K562 (cell line): Measurements from ENCODE around the gene PRRT1. TPM values are rescaled to one million over a fixed set of nuclear protein-coding genes. Genes with fewer than 3 reads are reported as not detected.

Experiments
- ATAC-seq: fragments of 200-7000 bp; cut with Tn5 transposase; 3 replicates; pipeline ENCODE4 v1.9.1; 2020; ENCODE audit warnings: moderate library complexity
- BruUV-seq: library from RNA; stranded (reverse); fragments of 400-500 nt; replicated peaks from 2 replicates; lab custom pipeline; 2021; lab: Mats Ljungman, UMichigan
- CTCF ChIA-PET: fragments of 300-600 bp; formaldehyde crosslinking; extraction: SDS; loops from one replicate; lab custom pipeline; 2021; ENCODE audit warnings: low intra/inter-chr PET ratio; lab: Yijun Ruan, JAX
- POLR2A ChIA-PET: fragments of 300-600, 350-650 bp; sonication (Branson Sonifier 250); formaldehyde crosslinking; extraction: SDS; loops from one replicate; lab custom pipeline; 2021; ENCODE audit warnings: antibody characterized with exemption, inconsistent platforms; lab: Yijun Ruan, JAX
- DNase-seq, 4 experiments: peaks; one replicate each; pipeline versions ENCODE4 v3.0.0 to v3.0.0-alpha.2; 2011 to 2018; ENCODE audit warnings: low spot score in 3 of 4, mixed read lengths in 3 of 4; ENCODE audit errors: extremely low read depth in 1 of 4
- FAIRE-seq: peaks from 2 replicates; lab custom pipeline; 2011; peaks lifted over from hg19 to GRCh38; lab: Jason Lieb, UNC
- H2AFZ ChIP-seq: 2 replicates; pipeline ENCODE4 v1.6.0; 2011; ENCODE audit warnings: low read depth, low read length, control low read depth, inconsistent platforms
- H3K27ac ChIP-seq: fragments of 200-600 bp; 3 replicates; pipeline ENCODE4 v1.8.0; 2011; ENCODE audit warnings: low read depth, mild to moderate bottlenecking, control low read depth, inconsistent platforms, low read length, moderate library complexity, mixed read lengths; ENCODE audit errors: extremely low read depth
- H3K27me3 ChIP-seq, 2 experiments: fragments of 300-600 bp in 1 of 2; 2 replicates in 1 of 2; 3 replicates in 1 of 2; pipeline versions ENCODE4 v1.6.0 to v1.8.0; 2011; ENCODE audit warnings: inconsistent platforms in 2 of 2, low read length in 2 of 2, mild to moderate bottlenecking in 1 of 2, mixed read lengths in 1 of 2, moderate library complexity in 1 of 2; ENCODE audit not compliant: control insufficient read depth in 2 of 2, insufficient read depth in 2 of 2
- H3K36me3 ChIP-seq: fragments of 300-600 bp; 3 replicates; pipeline ENCODE4 v1.8.0; 2011; ENCODE audit warnings: mild to moderate bottlenecking, low read length, inconsistent platforms; ENCODE audit not compliant: control insufficient read depth, insufficient read depth
- H3K4me1 ChIP-seq, 2 experiments: fragments of 200-600 bp in 1 of 2; replicated peaks in 1 of 2; 2 replicates in 1 of 2; 3 replicates in 1 of 2; pipeline versions ENCODE4 v1.5.1 to v1.8.0; 2011; ENCODE audit warnings: inconsistent platforms in 2 of 2, low read length in 2 of 2, mild to moderate bottlenecking in 1 of 2, mixed read lengths in 1 of 2, moderate library complexity in 1 of 2; ENCODE audit not compliant: control insufficient read depth in 2 of 2, insufficient read depth in 2 of 2
- H3K4me2 ChIP-seq: 2 replicates; pipeline ENCODE4 v1.6.1; 2011; ENCODE audit warnings: low read length, control low read depth, inconsistent platforms, mixed read lengths; ENCODE audit not compliant: insufficient read depth
- H3K4me3 ChIP-seq: fragments of 200-600 bp; sonication (generic), shearing (Covaris generic); 2 replicates; pipeline ENCODE4 v1.5.1; 2016; ENCODE audit warnings: control low read depth, inconsistent platforms
- H3K79me2 ChIP-seq: fragments of 200-600 bp; 3 replicates; pipeline ENCODE4 v1.8.0; 2011; ENCODE audit warnings: low read length, inconsistent platforms; ENCODE audit not compliant: control insufficient read depth, insufficient read depth
- H3K9ac ChIP-seq, 2 experiments: 2 replicates each; pipeline versions ENCODE4 v1.6.0 to v1.6.1; 2011; ENCODE audit warnings: low read depth in 2 of 2, low read length in 2 of 2, control low read depth in 1 of 2, inconsistent platforms in 1 of 2, mild to moderate bottlenecking in 1 of 2, mixed read lengths in 1 of 2; ENCODE audit not compliant: insufficient read depth in 1 of 2
- H3K9me1 ChIP-seq: one replicate; pipeline ENCODE4 v1.6.0; 2011; ENCODE audit warnings: inconsistent platforms, mild to moderate bottlenecking, low read length, moderate library complexity; ENCODE audit not compliant: control insufficient read depth, insufficient read depth
- H3K9me3 ChIP-seq: replicated peaks from 2 replicates; pipeline ENCODE4 v1.5.1; 2011; ENCODE audit warnings: low read depth, low read length, inconsistent platforms; ENCODE audit not compliant: control insufficient read depth, insufficient read depth
- H4K20me1 ChIP-seq: replicated peaks from 2 replicates; pipeline ENCODE4 v1.6.1; 2011; ENCODE audit warnings: low read length, inconsistent platforms, mixed read lengths; ENCODE audit not compliant: control insufficient read depth, insufficient read depth
- BCOR ChIP-seq: fragments of 450-650 bp; IDR thresholded peaks from 2 replicates; pipeline ENCODE4 v1.6.1; 2016
- CTBP1 ChIP-seq: fragments of 450-650 bp; IDR thresholded peaks from 2 replicates; pipeline ENCODE4 v1.6.1; 2016; ENCODE audit warnings: borderline replicate concordance
- GTF2E2 ChIP-seq: fragments of 200-800 bp; sonication (Bioruptor generic); IDR thresholded peaks from 2 replicates; pipeline ENCODE4 v1.6.1; 2016; ENCODE audit warnings: missing genetic modification characterization, missing compliant biosample characterization
- MECOM ChIP-seq: fragments of 250-450 bp; sonication (Bioruptor Pico); IDR thresholded peaks from 2 replicates; pipeline ENCODE4 v1.8.0; 2022; ENCODE audit warnings: inconsistent platforms
- NRF1 ChIP-seq, 2 experiments: fragments of 450-650 bp; IDR thresholded peaks in 1 of 2; conservative IDR thresholded peaks in 1 of 2; 2 replicates each; pipeline ENCODE4 v1.6.1; 2014; ENCODE audit warnings: mild to moderate bottlenecking in 2 of 2
- POLR2AphosphoS5 ChIP-seq: IDR thresholded peaks from 2 replicates; pipeline ENCODE4 v1.6.1; 2011; ENCODE audit warnings: mild to moderate bottlenecking, low read depth, low read length, moderate library complexity; ENCODE audit not compliant: control insufficient read depth, insufficient read depth
- PURB ChIP-seq: sonication (generic); formaldehyde crosslinking; IDR thresholded peaks from 2 replicates; pipeline ENCODE4 v1.9.0; 2021; ENCODE audit warnings: low read depth, mild to moderate bottlenecking, missing genetic modification reagents
- ZC3H4 ChIP-seq: sonication (generic); formaldehyde crosslinking; IDR thresholded peaks from 2 replicates; pipeline ENCODE4 v1.9.0; 2021; ENCODE audit warnings: missing genetic modification reagents, borderline replicate concordance
- ZFPM2 ChIP-seq: fragments of 250-450 bp; sonication (Bioruptor Pico); IDR thresholded peaks from 2 replicates; pipeline ENCODE4 v1.5.1; 2022; ENCODE audit warnings: mild to moderate bottlenecking
- WGBS: fragments of 100-300 bp; shearing (Covaris generic); methylation state at CpG from one replicate; pipeline ENCODE4 v1.1.6; 2016; ENCODE audit warnings: low coverage, mixed read lengths; ENCODE audit not compliant: insufficient coverage; ENCODE audit errors: missing lambda C conversion rate; 5-methylcytosine and 5-hydroxymethylcytosine counted together
- in situ Hi-C: fragments of 300-500 bp; cut with MboI; formaldehyde crosslinking; loops from 4 replicates; pipeline ENCODE4 v1.15.0; 2018; ENCODE audit warnings: inconsistent platforms, mixed read lengths
- intact Hi-C: fragments of 100-400 bp; cut with micrococcal nuclease; formaldehyde crosslinking; loops from 2 replicates; pipeline ENCODE4 v1.14.2; 2022
- polyA plus RNA-seq, 8 experiments: library from polyadenylated mRNA; depleted of rRNA in 4 of 8; stranded (reverse) in 5 of 8; unstranded in 3 of 8; fragments of >200 nt; fragmentation: Nextera tagmentation in 2 of 8; fragmentation: Illumina TruSeq in 1 of 8; extraction: Ambion mirVana in 2 of 8; extraction: Trizol in 1 of 8; gene quantifications; 2 replicates each; pipeline versions ENCODE4 v1.2.1 to v1.2.3, GENCODE V29; 2011 to 2014; ENCODE audit warnings: inconsistent platforms in 1 of 8, missing spikeins in 1 of 8
- total RNA-seq, 7 experiments: library from RNA; depleted of rRNA in 6 of 7; stranded (reverse); fragments of >200 nt in 6 of 7; fragmentation: Illumina TruSeq in 2 of 7; extraction: Trizol in 2 of 7; gene quantifications; 2 replicates each; pipeline versions ENCODE4 v1.2.1 to v1.2.3, GENCODE V29; 2011 to 2021; ENCODE audit warnings: low replicate concordance in 1 of 7
- TF ChIP-seq, protein P1 (sequence below): fragments of 250-450 bp; sonication (Bioruptor Pico); IDR thresholded peaks from 2 replicates; pipeline ENCODE4 v1.9.0; 2021; ENCODE audit warnings: mild to moderate bottlenecking, inconsistent platforms
- TF ChIP-seq, protein P2 (sequence below), 3 experiments: fragments of 200-800 bp in 1 of 3; sonication (Bioruptor generic) in 1 of 3; sonication (generic) in 1 of 3; formaldehyde crosslinking in 1 of 3; IDR thresholded peaks; 2 replicates each; pipeline versions ENCODE4 v1.6.1 to v1.8.0; 2016 to 2022; ENCODE audit warnings: mild to moderate bottlenecking in 2 of 3, missing compliant biosample characterization in 2 of 3, missing genetic modification characterization in 2 of 3, missing genetic modification reagents in 1 of 3
- TF ChIP-seq, protein P3 (sequence below), 2 experiments: fragments of 200-800 bp in 1 of 2; sonication (Bioruptor generic) in 1 of 2; sonication (generic) in 1 of 2; formaldehyde crosslinking in 1 of 2; IDR thresholded peaks in 1 of 2; conservative IDR thresholded peaks in 1 of 2; 2 replicates each; pipeline versions ENCODE4 v1.5.0 to v1.6.1; 2016 to 2020; ENCODE audit warnings: missing compliant biosample characterization in 1 of 2, missing genetic modification characterization in 1 of 2, missing genetic modification reagents in 1 of 2

PRRT1 gene
- total and polyA plus RNA-seq, 9 of the 15 experiments (the other 6 are each of a cell fraction or from before 2014, with no cell fraction given), result 0.14 to 3.5 (median 0.41) TPM

DNA sequence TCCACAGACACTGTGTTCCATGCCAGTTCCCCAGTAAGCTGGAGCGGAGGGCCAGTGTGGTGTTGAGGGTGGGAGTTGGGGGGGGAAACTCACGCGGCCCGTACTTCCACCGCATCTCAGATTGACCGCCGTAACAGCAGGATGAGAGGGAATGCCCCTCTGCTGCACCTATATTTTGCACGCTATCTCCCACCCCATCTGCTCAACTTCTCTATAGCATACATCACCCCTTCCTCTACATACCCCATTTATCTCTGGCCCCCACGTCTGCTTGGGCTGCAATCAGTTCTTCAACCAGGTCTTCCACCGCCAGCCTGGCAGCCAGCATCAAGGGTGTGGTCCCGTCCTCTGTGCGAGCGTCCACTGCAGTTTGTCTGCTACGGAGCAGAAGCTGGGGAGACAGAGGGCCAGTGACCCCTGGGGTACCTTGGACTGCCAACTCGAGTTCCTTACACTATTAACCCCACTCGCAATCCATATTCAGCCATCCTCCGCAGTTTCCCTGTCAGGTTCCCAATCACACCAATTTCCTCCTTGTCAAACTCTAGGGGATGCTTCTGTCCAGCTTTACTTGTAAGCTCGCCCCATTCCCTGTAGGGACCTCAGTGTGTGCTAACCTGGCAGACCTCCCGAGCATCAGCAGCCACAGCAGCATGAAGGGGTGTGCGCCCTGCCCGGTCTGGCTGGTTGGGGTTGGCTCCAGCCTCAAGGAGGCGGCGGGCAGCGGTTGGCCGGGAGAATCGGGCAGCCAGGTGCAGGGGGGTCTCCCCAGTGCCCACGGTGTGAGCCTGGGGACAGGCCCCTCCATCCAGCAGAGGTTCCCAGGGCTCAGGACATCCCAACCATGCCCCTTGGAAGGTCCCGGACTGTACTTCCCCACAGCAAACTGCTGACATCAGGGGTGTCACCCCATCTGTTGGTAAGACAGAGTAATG is 45.2 kb upstream of the PRRT1 start:
- H3K27ac ChIP-seq, result peak overlapping the region; percentile 97
- in situ Hi-C loops (no loop called here), intact Hi-C loops (loop anchor here (5.0 to 10.0 kb wide), 2 partner anchors 292 to 775 kb away; partner anchors contain the start of gene ZBTB12)
- ATAC-seq (no peak), FAIRE-seq (peak; percentile 77), DNase-seq (peak in 3 of 4 experiments; percentile 40 to 66 (median 53))
- no peaks in the 10 kb centered on the region for H3K36me3 ChIP-seq
- peak overlapping the region; percentile 97 for H3K9ac ChIP-seq
- 33% methylated on average over 27 of the region's 28 CpGs for WGBS
- no peaks in the 10 kb centered on the region for H3K9me3 ChIP-seq
- H3K9me1 ChIP-seq, result no peaks in the 10 kb centered on the region
- no TSS peak for BruUV-seq
- H3K4me2 ChIP-seq, result peak overlapping the region; percentile 95
- CTCF ChIA-PET, result interaction anchor here (0.8 to 0.9 kb wide), 2 partner anchors 78 to 80 kb away, joined by 3 to 5 read pairs; no protein-coding TSS in a partner anchor
- peak overlapping the region; percentile 84 for H2AFZ ChIP-seq
- peaks cover 18% of the 10 kb centered on the region for H3K79me2 ChIP-seq
- peak overlapping the region; percentile 63 for H3K4me3 ChIP-seq
- no peaks in the 10 kb centered on the region; a peak in 1 of 5 replicates for H3K27me3 ChIP-seq
- no peaks in the 10 kb centered on the region for H4K20me1 ChIP-seq
- peaks cover 47 to 51% of the 10 kb centered on the region in 2 experiments for H3K4me1 ChIP-seq
- POLR2A ChIA-PET, result interaction anchor here (0.6 to 1.0 kb wide), 5 partner anchors 9 to 151 kb away, joined by 3 read pairs; no protein-coding TSS in a partner anchor
- TF ChIP-seq, protein P1, sequence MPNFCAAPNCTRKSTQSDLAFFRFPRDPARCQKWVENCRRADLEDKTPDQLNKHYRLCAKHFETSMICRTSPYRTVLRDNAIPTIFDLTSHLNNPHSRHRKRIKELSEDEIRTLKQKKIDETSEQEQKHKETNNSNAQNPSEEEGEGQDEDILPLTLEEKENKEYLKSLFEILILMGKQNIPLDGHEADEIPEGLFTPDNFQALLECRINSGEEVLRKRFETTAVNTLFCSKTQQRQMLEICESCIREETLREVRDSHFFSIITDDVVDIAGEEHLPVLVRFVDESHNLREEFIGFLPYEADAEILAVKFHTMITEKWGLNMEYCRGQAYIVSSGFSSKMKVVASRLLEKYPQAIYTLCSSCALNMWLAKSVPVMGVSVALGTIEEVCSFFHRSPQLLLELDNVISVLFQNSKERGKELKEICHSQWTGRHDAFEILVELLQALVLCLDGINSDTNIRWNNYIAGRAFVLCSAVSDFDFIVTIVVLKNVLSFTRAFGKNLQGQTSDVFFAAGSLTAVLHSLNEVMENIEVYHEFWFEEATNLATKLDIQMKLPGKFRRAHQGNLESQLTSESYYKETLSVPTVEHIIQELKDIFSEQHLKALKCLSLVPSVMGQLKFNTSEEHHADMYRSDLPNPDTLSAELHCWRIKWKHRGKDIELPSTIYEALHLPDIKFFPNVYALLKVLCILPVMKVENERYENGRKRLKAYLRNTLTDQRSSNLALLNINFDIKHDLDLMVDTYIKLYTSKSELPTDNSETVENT (CRISPR knock-in tag), result peak; percentile 11; the same call in 1 of the 2 replicates
- TF ChIP-seq POLR2AphosphoS5 (peak; percentile 50; the same call in 1 of the 2 replicates), ZC3H4 (CRISPR knock-in tag) (0 out of 2 replicates have a peak, but pooled peaks have one; percentile 32), MECOM (CRISPR knock-in tag) (no peak), NRF1 (conservative IDR thresholded peaks at IDR 0.05 in 1 of 2, IDR thresholded peaks at IDR 0.05 in 1 of 2) (no peak), CTBP1 (0 out of 2 replicates have a peak, but pooled peaks have one; percentile 9), ZFPM2 (CRISPR knock-in tag) (no peak), GTF2E2 (tag) (0 out of 2 replicates have a peak, but pooled peaks have one; percentile 81), PURB (CRISPR knock-in tag) (0 out of 2 replicates have a peak, but pooled peaks have one; percentile 61), BCOR (peak; percentile 7; the same call in 1 of the 2 replicates)
- TF ChIP-seq, protein P2, sequence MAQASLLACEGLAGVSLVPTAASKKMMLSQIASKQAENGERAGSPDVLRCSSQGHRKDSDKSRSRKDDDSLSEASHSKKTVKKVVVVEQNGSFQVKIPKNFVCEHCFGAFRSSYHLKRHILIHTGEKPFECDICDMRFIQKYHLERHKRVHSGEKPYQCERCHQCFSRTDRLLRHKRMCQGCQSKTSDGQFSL (CRISPR knock-in tag; IDR thresholded peaks at IDR 0.05), result peak; percentile 98
- TF ChIP-seq, protein P2 (tag; IDR thresholded peaks at IDR 0.05), result 0 out of 4 replicates have a peak, but pooled peaks of 1 of the 2 experiments have one; percentile 64
- TF ChIP-seq, protein P3, sequence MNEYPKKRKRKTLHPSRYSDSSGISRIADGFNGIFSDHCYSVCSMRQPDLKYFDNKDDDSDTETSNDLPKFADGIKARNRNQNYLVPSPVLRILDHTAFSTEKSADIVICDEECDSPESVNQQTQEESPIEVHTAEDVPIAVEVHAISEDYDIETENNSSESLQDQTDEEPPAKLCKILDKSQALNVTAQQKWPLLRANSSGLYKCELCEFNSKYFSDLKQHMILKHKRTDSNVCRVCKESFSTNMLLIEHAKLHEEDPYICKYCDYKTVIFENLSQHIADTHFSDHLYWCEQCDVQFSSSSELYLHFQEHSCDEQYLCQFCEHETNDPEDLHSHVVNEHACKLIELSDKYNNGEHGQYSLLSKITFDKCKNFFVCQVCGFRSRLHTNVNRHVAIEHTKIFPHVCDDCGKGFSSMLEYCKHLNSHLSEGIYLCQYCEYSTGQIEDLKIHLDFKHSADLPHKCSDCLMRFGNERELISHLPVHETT (CRISPR knock-in tag; conservative IDR thresholded peaks at IDR 0.05 in 1 of 2, IDR thresholded peaks at IDR 0.05 in 1 of 2), result no peak
